ENCODE measurements around the gene PAX2. TPM values are rescaled to one million over a fixed set of nuclear protein-coding genes. Genes with fewer than 3 reads are reported as not detected.

PAX2 gene
- total RNA-seq, 2 donors from 2014 or later: 0.38 to 0.90 TPM

GRCh38 chr10:100875484-100876166 is 130.2 kb downstream of the PAX2 start:
- no peak for DNase-seq
- Mint-ChIP-seq H3K9me3 (no peaks in the 10 kb centered on the region), H3K4me3 (no peak overlapping the region), H3K36me3 (ENCODE audit: insufficient read depth in 2 of 2) (no peaks in the 10 kb centered on the region), H3K27ac (no peak overlapping the region), H3K27me3 (ENCODE audit: low read depth) (no peaks in the 10 kb centered on the region), H3K4me1 (ENCODE audit: low read depth) (peaks cover 5% of the 10 kb centered on the region)
- ATAC-seq (replicated peaks in 1 of 2): no peak

DNA sequence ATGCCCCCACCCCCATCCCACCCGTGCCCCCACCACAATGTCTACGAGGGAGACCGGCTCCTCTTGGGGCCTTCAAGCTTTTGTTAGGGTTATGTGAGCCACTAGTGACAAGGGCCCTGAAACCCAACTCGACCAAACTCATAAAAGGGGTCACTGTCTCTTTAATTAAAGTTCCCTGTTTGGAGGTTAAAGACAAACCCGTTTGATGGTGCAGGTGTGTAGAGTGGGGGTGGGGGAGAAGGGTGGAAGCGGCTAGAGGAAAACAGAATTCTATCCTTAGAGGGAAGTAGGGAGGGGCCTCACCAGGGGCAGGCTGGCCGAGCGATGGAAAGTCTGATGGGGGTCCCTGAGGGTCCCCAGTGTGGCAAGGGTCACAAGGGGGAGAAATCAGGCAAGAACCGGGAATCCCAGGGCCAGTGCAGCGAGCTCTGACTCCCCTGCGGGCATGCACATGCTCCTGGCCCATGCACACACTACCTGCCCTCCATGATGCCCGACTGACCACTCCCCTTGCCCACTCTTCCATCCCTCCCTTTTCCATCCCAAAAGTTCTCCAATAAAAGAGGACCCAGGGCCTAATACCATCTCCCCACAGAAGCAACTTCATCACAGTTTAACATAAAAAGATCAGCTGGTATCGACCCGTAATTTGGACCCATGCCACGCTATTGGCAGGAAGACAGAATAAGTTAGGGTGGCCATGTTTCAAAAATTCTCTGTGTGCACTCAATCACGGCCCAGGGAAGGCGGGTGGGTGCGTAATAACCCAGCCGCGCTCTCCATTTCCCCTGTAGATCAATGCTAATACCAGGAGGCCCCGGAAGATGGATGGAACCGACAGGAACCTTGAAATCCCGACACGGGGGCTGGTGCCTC is 131.4 kb downstream of the PAX2 start:
- no peaks in the 10 kb centered on the region for H3K27me3 Mint-ChIP-seq (ENCODE audit: low read depth)

GRCh38 chr10:100877461-100877850 is 132.1 kb downstream of the PAX2 start:
- no peaks in the 10 kb centered on the region for H3K36me3 Mint-ChIP-seq (ENCODE audit: insufficient read depth in 2 of 2)
- no peaks in the 10 kb centered on the region for H3K4me1 Mint-ChIP-seq (ENCODE audit: low read depth)
- H3K27me3 Mint-ChIP-seq (ENCODE audit: low read depth): no peaks in the 10 kb centered on the region
- no peak for ATAC-seq (replicated peaks in 1 of 2)
- no peak overlapping the region for H3K4me3 Mint-ChIP-seq
- no peaks in the 10 kb centered on the region for H3K9me3 Mint-ChIP-seq
- H3K27ac Mint-ChIP-seq: no peak overlapping the region
- DNase-seq: no peak

More for the DNA sequence above, 131.4 kb downstream of the PAX2 start:
- no peak overlapping the region for H3K27ac Mint-ChIP-seq
- H3K9me3 Mint-ChIP-seq: no peaks in the 10 kb centered on the region
- H3K4me1 Mint-ChIP-seq (ENCODE audit: low read depth): peaks cover 4% of the 10 kb centered on the region
- H3K36me3 Mint-ChIP-seq (ENCODE audit: insufficient read depth in 2 of 2): no peaks in the 10 kb centered on the region
- no peak overlapping the region for H3K4me3 Mint-ChIP-seq
- no peak for ATAC-seq (replicated peaks in 1 of 2)
- DNase-seq: no peak

DNA sequence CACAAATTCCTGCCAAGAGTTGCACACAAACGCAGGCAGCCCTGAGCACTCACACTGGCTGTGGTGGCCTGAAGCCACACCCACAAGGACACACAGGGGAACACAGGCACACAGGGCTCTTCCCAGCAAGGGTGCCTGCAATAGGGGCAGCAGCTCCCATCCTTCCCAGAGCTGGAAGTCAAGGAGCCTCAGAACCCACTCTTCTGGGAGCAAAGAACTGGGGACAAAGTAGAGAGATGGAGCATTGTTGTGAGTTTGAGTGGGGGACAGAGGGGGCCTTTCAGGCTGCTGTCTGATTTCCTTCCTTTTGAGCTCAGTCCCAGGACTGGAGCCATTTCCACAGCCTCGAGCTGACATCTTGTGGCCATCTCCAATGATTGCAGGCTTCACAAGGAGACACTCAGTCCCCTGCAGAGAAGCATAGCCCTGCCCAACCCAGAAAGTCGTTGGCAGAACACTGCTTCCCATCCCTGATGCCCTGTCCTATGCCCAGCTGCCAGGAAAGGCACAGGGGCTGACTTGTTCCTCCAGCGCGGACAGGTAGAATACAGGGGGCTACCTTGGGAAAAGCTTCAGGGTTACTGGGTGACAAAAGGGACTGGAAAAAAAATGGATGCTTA is 133.0 kb downstream of the PAX2 start:
- ATAC-seq (replicated peaks in 1 of 2) (peak; percentile 87), DNase-seq (peak; percentile 41 to 53)
- Mint-ChIP-seq H3K27ac (no peak overlapping the region), H3K36me3 (ENCODE audit: insufficient read depth in 2 of 2) (no peaks in the 10 kb centered on the region), H3K9me3 (no peaks in the 10 kb centered on the region), H3K4me1 (ENCODE audit: low read depth) (no peaks in the 10 kb centered on the region), H3K4me3 (no peak overlapping the region), H3K27me3 (ENCODE audit: low read depth) (no peaks in the 10 kb centered on the region)

Other genes starting within 250 kb of the PAX2 start
- gene SEC31B, start 225.7 kb upstream of the PAX2 start, total RNA-seq: 100 to 1,000 TPM in 1 of 2 donors, 10 to 100 TPM in 1; 76.5 to 106 TPM
- gene NDUFB8, start 215.7 kb upstream of the PAX2 start, total RNA-seq: 100 to 1,000 TPM; 327 to 390 TPM
- gene HIF1AN, start 209.6 kb upstream of the PAX2 start, total RNA-seq: 10 to 100 TPM; 52.8 to 55.1 TPM
- gene SLF2, start 167.4 kb downstream of the PAX2 start, total RNA-seq: 10 to 100 TPM; 47.4 to 52.6 TPM
- gene SEMA4G, start 223.9 kb downstream of the PAX2 start, total RNA-seq: under 1 TPM; 0.53 to 0.79 TPM
- 10 to 100 TPM; 38.2 to 41.7 TPM for gene MRPL43, start 241.9 kb downstream of the PAX2 start, total RNA-seq
- gene TWNK, start 242.0 kb downstream of the PAX2 start, total RNA-seq: 10 to 100 TPM; 12.0 to 12.3 TPM